ENCODE measurements around the gene RAD51B.

- no peak for TF ChIP-seq POLR2A (IDR thresholded peaks at IDR 0.05)
- TF ChIP-seq, protein P1, sequence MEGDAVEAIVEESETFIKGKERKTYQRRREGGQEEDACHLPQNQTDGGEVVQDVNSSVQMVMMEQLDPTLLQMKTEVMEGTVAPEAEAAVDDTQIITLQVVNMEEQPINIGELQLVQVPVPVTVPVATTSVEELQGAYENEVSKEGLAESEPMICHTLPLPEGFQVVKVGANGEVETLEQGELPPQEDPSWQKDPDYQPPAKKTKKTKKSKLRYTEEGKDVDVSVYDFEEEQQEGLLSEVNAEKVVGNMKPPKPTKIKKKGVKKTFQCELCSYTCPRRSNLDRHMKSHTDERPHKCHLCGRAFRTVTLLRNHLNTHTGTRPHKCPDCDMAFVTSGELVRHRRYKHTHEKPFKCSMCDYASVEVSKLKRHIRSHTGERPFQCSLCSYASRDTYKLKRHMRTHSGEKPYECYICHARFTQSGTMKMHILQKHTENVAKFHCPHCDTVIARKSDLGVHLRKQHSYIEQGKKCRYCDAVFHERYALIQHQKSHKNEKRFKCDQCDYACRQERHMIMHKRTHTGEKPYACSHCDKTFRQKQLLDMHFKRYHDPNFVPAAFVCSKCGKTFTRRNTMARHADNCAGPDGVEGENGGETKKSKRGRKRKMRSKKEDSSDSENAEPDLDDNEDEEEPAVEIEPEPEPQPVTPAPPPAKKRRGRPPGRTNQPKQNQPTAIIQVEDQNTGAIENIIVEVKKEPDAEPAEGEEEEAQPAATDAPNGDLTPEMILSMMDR (IDR thresholded peaks at IDR 0.05), result no peak
- no peak for TF ChIP-seq POLR2AphosphoS5 (IDR thresholded peaks at IDR 0.05)
- no peak for TF ChIP-seq EP300 (IDR thresholded peaks at IDR 0.05)
Observed at GRCh38 chr14:67856827-67857226, 37.2 kb downstream of the RAD51B start.

All from upper lobe of left lung (tissue), 4 donors.